ENCODE results near the gene COL19A1. TPM values are rescaled to one million over a fixed set of nuclear protein-coding genes. Genes with fewer than 3 reads are reported as not detected.

The COL19A1 gene
- polyA plus RNA-seq, 1 of the 3 experiments (the other 2 are of a cell fraction), result 0.15 TPM

GRCh38 chr6:70135219-70136160 is 269.1 kb downstream of the COL19A1 start:
- DNase-seq, result no peak
- Histone ChIP-seq H3K4me1 (ENCODE audit: control insufficient read depth in 1 of 2, insufficient read depth in 2 of 2, low read depth in 1 of 2, low read length in 1 of 2) (peaks cover 0 to 4% of the 10 kb centered on the region in 2 experiments; a peak in 2 of 4 replicates), H3K79me2 (ENCODE audit: insufficient read depth) (no peaks in the 10 kb centered on the region), H4K20me1 (ENCODE audit: insufficient read depth) (no peaks in the 10 kb centered on the region), H3F3A (replicated peaks; ENCODE audit: insufficient read depth) (no peaks in the 10 kb centered on the region), H3K27ac (ENCODE audit: low read depth in 2 of 2, low read length in 1 of 2) (no peak overlapping the region), H3K4me3 (ENCODE audit: low read depth in 2 of 2, low read length in 1 of 2) (no peak overlapping the region), H3K27me3 (ENCODE audit: insufficient read depth) (no peaks in the 10 kb centered on the region), H3K9me2 (no peaks in the 10 kb centered on the region), H3K36me3 (replicated peaks in 1 of 2; ENCODE audit: control insufficient read depth in 1 of 2, insufficient read depth in 2 of 2, low read length in 1 of 2) (no peaks in the 10 kb centered on the region), H3K4me2 (no peak overlapping the region), H2AFZ (ENCODE audit: low read depth) (no peak overlapping the region), H3K9ac (no peak overlapping the region), H3K9me3 (no peaks in the 10 kb centered on the region)
- CTCF ChIA-PET, result no interaction called here
- POLR2A ChIA-PET, result no interaction called here
- TF ChIP-seq RXRA (IDR thresholded peaks at IDR 0.05; ENCODE audit: borderline replicate concordance, low read depth) (no peak), RFX5 (IDR thresholded peaks at IDR 0.05; ENCODE audit: low read length) (no peak), IRF3 (IDR thresholded peaks at IDR 0.05; ENCODE audit: low read depth, low read length) (no peak), FOXM1 (IDR thresholded peaks at IDR 0.05; ENCODE audit: low read depth) (no peak), YY1 (IDR thresholded peaks at IDR 0.05; ENCODE audit: low read depth) (no peak), TCF12 (IDR thresholded peaks at IDR 0.05) (no peak), TAF1 (IDR thresholded peaks at IDR 0.05; ENCODE audit: borderline replicate concordance, low read depth, low read length) (no peak), GATA2 (CRISPR knock-in tag; IDR thresholded peaks at IDR 0.05) (no peak), CHD2 (IDR thresholded peaks at IDR 0.05; ENCODE audit: low read length, partially characterized antibody) (no peak), USF2 (IDR thresholded peaks at IDR 0.05; ENCODE audit: borderline replicate concordance, low read depth, low read length) (no peak), FOSL2 (IDR thresholded peaks at IDR 0.05; ENCODE audit: borderline replicate concordance, low read depth) (no peak), SIN3A (IDR thresholded peaks at IDR 0.05; ENCODE audit: borderline replicate concordance, low read depth, low read length) (no peak), EZH2phosphoT487 (IDR thresholded peaks at IDR 0.05; ENCODE audit: borderline replicate concordance, low read depth) (no peak), USF1 (IDR thresholded peaks at IDR 0.05; ENCODE audit: borderline replicate concordance, low read depth) (no peak), NRF1 (IDR thresholded peaks at IDR 0.05; ENCODE audit: low read depth, low read length) (no peak), NFIC (IDR thresholded peaks at IDR 0.05; ENCODE audit: borderline replicate concordance) (no peak), POLR2AphosphoS5 (IDR thresholded peaks at IDR 0.05; ENCODE audit: low read depth, low read length) (no peak), JUND (IDR thresholded peaks at IDR 0.05) (no peak), MEF2A (IDR thresholded peaks at IDR 0.05; ENCODE audit: borderline replicate concordance, low read depth) (no peak)
- WGBS (ENCODE audit: low lambda C conversion rate), result 61% methylated on average over 10 of the region's 10 CpGs

Data from SK-N-SH (cell line).